HG03095 (cell line): Measurements from ENCODE around the gene SULT1C4.
"Not testable (repeated sequence)": the region's sequence is repeated elsewhere in the genome, so short reads cannot be mapped to it uniquely, and the experiment has no call there.

Source experiments
- ATAC-seq: cut with Tn5 transposase; IDR thresholded peaks from one replicate; pipeline ENCODE4 v1.9.1; 2021; ENCODE audit warnings: moderate library complexity; ENCODE audit not compliant: unreplicated experiment

SULT1C4 gene

GRCh38 chr2:108412995-108413710 lies 35.4 kb downstream of the SULT1C4 start:
- ATAC-seq = no peak

DNA sequence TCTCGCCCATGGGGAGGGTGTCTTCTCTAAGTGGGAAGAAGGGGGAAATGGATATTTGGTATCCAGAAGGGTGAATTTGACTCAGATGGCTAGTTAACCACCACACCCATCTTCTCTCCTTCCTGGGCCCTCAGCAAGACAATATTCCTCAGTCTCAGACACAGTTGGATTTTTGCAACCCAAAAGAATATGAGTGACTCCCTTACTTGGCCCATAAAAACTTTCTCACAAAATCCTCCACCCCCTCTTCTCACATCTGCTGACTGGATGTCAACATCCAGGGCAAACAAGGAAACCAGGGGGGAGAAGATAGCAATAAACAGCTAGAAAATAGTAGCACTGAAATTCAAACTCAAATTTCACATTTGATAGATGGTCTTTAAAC lies 35.9 kb downstream of the SULT1C4 start:
- ATAC-seq = no peak

- ATAC-seq = no peak
These were observed 36.6 kb downstream of the SULT1C4 start for GRCh38 chr2:108414256-108414876.

- no peak for ATAC-seq
These were observed 37.2 kb downstream of the SULT1C4 start for GRCh38 chr2:108414945-108415344.

DNA sequence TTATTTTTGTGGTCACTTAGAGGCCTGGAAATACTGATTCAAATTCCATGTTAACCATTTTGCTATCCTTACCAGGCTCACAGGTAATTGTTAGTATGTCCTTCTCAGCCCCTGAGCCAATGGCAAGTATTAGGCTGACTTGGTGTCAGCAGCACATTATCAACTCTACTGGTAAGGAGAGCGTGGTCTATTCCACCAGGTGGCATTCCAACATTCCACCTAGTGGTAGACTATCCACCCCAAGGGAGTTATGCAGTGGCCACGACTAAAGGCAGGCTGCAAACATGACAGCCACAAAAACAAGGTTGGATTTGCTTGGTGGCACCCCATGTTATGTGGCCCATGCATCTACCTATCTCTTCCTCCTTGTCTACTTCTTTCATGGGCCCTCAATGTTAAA lies 39.5 kb downstream of the SULT1C4 start:
- ATAC-seq = no peak

GRCh38 chr2:108418416-108418815 lies 40.7 kb downstream of the SULT1C4 start:
- ATAC-seq = no peak

DNA sequence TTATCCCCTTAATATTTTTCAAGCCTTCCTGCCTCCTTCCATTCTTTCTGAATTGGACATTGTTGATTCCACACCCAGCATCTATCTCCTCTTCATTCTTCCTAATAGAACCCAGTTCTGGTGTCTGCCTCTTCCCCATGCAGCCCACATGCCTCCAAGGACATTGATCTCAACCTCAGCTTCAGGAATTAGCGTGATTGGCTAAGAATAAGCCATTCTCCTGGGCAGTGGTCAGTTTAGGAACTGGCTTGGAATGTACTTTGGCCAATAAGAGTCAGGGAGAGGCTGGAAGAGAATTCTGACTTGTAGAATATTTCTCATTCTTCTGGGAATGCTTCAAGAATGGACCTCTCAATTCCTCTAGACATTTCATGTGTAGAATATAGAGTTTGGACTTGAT lies 45.3 kb downstream of the SULT1C4 start:
- ATAC-seq = no peak

DNA sequence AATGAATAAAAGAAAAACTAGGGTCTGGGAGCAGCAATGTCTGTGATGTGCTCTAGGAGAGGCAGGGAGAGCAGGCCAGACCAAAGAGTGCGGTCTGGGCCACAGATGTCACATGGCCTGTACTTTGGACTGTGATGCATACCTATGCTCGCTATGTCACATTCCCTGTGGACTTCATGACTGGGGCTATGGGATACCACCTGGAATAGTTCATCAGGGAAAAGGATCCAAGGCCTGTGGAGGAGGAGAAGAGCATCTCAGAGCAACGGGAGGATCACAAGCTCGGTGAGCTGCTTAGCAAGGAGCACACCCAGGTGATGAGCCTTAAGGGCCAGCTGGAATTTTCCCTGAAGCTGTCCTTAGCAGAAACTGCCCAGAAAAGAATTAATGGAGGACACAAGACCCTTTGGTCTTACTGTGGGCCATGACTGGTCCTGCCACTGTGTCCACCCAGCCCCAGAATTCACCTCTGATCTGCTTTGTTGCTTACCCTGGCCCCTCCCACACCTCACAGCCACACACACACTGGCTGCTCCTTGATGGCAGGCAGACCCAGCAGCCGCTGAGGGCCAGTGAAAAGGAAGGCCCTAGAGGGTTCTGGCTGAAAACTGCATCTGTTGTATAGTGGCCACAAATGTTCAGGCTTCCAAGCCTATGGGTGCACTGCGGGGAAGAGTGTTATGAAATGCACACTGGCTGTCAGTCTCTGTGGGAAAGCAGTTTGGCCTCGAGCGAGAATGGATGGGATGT lies 45.9 kb downstream of the SULT1C4 start:
- no peak for ATAC-seq

- ATAC-seq = no peak
These were observed 50.7 kb downstream of the SULT1C4 start for GRCh38 chr2:108428286-108429009.

GRCh38 chr2:108435578-108435977 lies 57.8 kb downstream of the SULT1C4 start:
- not testable (repeated sequence) for ATAC-seq

GRCh38 chr2:108436976-108437375 lies 59.2 kb downstream of the SULT1C4 start:
- ATAC-seq = no peak
